Right atrium auricular region (tissue), 2 donors: ENCODE data around the gene CNNM4. TPM values are rescaled to one million over a fixed set of nuclear protein-coding genes. Genes with fewer than 3 reads are reported as not detected.

ENCODE experiments used
- DNase-seq: peaks from one replicate; pipeline ENCODE4 v3.0.0-alpha.2; 2019; ENCODE audit warnings: low spot score
- H3K27ac ChIP-seq, 2 donors: fragments of 200-600 bp; sonication (generic); 1 replicate in 1 of 2; 2 replicates in 1 of 2; pipeline ENCODE4 v1.5.1; 2016 to 2019
- H3K27me3 ChIP-seq, 2 donors: fragments of 200-600 bp; sonication (generic); one replicate each; pipeline versions ENCODE4 v1.5.1 to v1.6.0; 2017 to 2019
- H3K36me3 ChIP-seq: fragments of 200-600 bp; sonication (generic); one replicate; pipeline ENCODE4 v1.5.1; 2016
- H3K4me1 ChIP-seq, 2 donors: fragments of 200-600 bp; sonication (generic); one replicate each; pipeline versions ENCODE4 v1.5.1 to v1.6.0; 2017 to 2019
- H3K4me3 ChIP-seq, 2 donors: fragments of 200-600 bp; sonication (generic); 1 replicate in 1 of 2; 2 replicates in 1 of 2; pipeline ENCODE4 v1.5.1; 2017 to 2019; ENCODE audit warnings: mild to moderate bottlenecking in 1 of 2, moderate library complexity in 1 of 2
- H3K9me3 ChIP-seq, 2 donors: fragments of 200-600 bp; sonication (generic); one replicate each; pipeline ENCODE4 v1.5.1; 2019
- total RNA-seq, 2 donors: library from RNA; depleted of rRNA; stranded (reverse); fragments of >200 nt; gene quantifications; one replicate each; pipeline ENCODE4 v1.1.0, GENCODE V29; 2016
- TF ChIP-seq, protein P1 (sequence below), 2 donors: fragments of 200-600 bp; sonication (generic); IDR thresholded peaks; one replicate each; pipeline ENCODE4 v1.5.1; 2019; ENCODE audit warnings: antibody characterized with exemption in 2 of 2

The CNNM4 gene
- total RNA-seq, 2 donors from 2014 or later, result 22.1 to 22.2 TPM

GRCh38 chr2:96797066-96797625 lies 36.4 kb downstream of the CNNM4 start:
- Histone ChIP-seq H3K9me3 (no peaks in the 10 kb centered on the region), H3K36me3 (peaks cover 46% of the 10 kb centered on the region), H3K4me1 (peaks cover 0 to 10% of the 10 kb centered on the region in 2 donors), H3K4me3 (no peak overlapping the region), H3K27ac (no peak overlapping the region), H3K27me3 (no peaks in the 10 kb centered on the region)
- no peak for DNase-seq
- TF ChIP-seq, protein P1, sequence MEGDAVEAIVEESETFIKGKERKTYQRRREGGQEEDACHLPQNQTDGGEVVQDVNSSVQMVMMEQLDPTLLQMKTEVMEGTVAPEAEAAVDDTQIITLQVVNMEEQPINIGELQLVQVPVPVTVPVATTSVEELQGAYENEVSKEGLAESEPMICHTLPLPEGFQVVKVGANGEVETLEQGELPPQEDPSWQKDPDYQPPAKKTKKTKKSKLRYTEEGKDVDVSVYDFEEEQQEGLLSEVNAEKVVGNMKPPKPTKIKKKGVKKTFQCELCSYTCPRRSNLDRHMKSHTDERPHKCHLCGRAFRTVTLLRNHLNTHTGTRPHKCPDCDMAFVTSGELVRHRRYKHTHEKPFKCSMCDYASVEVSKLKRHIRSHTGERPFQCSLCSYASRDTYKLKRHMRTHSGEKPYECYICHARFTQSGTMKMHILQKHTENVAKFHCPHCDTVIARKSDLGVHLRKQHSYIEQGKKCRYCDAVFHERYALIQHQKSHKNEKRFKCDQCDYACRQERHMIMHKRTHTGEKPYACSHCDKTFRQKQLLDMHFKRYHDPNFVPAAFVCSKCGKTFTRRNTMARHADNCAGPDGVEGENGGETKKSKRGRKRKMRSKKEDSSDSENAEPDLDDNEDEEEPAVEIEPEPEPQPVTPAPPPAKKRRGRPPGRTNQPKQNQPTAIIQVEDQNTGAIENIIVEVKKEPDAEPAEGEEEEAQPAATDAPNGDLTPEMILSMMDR (IDR thresholded peaks at IDR 0.05), result no peak

- peaks cover 0 to 5% of the 10 kb centered on the region in 2 donors for H3K4me1 ChIP-seq
- DNase-seq, result no peak
- H3K4me3 ChIP-seq, result no peak overlapping the region
- TF ChIP-seq, protein P1 (IDR thresholded peaks at IDR 0.05), result no peak
- H3K27ac ChIP-seq, result no peak overlapping the region
- peaks cover 53% of the 10 kb centered on the region for H3K36me3 ChIP-seq
- no peaks in the 10 kb centered on the region for H3K27me3 ChIP-seq
- H3K9me3 ChIP-seq, result no peaks in the 10 kb centered on the region
Measured at GRCh38 chr2:96798733-96799622, 38.3 kb downstream of the CNNM4 start.

DNA sequence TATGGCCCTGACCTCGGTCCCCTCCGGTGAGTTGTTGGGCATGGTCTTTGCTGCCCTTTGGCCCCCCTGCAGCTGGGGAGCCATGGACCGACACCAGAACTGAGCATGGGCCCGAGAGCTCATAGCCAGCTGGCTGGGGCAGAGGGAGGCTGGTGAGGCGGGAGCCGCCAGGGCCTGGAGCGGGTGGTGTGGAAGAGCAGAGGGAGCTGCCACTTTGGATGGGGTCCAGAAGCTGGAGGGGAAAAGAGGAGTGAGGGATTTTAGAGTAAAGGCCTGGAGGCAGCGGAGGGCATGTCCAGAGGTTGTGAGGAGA lies 38.9 kb downstream of the CNNM4 start:
- Histone ChIP-seq H3K27ac (no peak overlapping the region), H3K4me1 (peaks cover 0 to 5% of the 10 kb centered on the region in 2 donors), H3K36me3 (peaks cover 53% of the 10 kb centered on the region), H3K9me3 (no peaks in the 10 kb centered on the region), H3K4me3 (no peak overlapping the region), H3K27me3 (no peaks in the 10 kb centered on the region)
- TF ChIP-seq, protein P1 (IDR thresholded peaks at IDR 0.05), result no peak
- DNase-seq, result no peak

DNA sequence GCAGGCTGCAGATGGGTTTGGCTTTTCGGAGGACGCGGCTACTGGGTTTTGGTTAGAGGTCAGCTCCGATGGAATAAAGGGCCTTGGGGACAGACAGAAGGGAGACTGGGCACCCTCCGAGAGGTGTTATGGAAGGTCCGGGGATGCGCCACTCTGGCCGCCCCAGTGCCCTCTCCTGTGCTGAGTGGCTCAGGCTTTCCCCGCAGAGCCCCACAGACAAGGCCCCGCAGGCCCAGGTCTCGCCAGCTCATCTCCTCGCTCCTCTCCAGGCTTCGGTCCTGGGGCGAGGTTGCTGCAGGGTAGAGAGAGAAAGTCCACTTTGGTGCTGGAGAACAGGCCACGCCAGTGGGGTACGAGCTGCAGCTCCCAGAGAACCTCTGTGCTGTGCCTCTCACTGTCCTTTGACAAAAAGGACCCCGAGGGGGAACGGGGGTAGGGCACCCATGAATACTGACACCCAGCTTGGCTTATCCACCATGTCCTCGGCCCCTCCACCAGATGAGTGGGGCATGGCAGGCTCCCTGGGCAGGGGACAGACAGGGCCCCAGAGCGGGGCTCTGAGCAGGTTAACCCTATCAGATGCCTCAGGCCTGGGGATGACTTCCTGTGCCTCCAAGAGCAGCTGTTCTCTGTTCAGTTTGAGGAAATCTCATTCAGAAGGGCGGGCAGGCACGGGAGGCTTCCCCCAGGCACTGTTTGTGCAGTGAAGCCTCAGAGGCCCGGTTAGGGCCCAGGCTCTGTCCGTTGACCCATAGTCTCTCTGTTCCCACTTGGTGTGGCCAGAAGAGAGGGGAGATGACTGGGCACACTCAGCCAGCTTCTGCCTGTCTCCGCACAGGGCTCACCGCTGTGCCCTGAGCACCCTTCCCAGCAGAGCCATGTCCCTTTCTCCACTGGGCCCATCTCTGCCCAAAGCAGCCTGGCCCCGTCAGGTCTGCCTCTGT lies 39.6 kb downstream of the CNNM4 start:
- no peak overlapping the region for H3K4me3 ChIP-seq
- H3K27ac ChIP-seq, result peak overlapping the region in 1 of 2 donors; percentile 46
- H3K9me3 ChIP-seq, result no peaks in the 10 kb centered on the region
- no peaks in the 10 kb centered on the region for H3K27me3 ChIP-seq
- TF ChIP-seq, protein P1 (IDR thresholded peaks at IDR 0.05), result no peak
- DNase-seq, result no peak
- H3K4me1 ChIP-seq, result peaks cover 0 to 5% of the 10 kb centered on the region in 2 donors
- peaks cover 53% of the 10 kb centered on the region for H3K36me3 ChIP-seq

GRCh38 chr2:96801005-96801785 lies 40.5 kb downstream of the CNNM4 start:
- Histone ChIP-seq H3K27ac (peak overlapping the region in 1 of 2 donors; percentile 46), H3K9me3 (no peaks in the 10 kb centered on the region), H3K36me3 (peaks cover 53% of the 10 kb centered on the region), H3K4me3 (no peak overlapping the region), H3K27me3 (no peaks in the 10 kb centered on the region), H3K4me1 (peaks cover 0 to 5% of the 10 kb centered on the region in 2 donors)
- TF ChIP-seq, protein P1 (IDR thresholded peaks at IDR 0.05), result peak; percentile 79 to 88
- peak; percentile 73 for DNase-seq
